ENCODE data around the gene PDZK1. TPM values are rescaled to one million over a fixed set of nuclear protein-coding genes. Genes with fewer than 3 reads are reported as not detected.
"Not testable (repeated sequence)": the region's sequence is repeated elsewhere in the genome, so short reads cannot be mapped to it uniquely, and the experiment has no call there.

PDZK1 gene
- total RNA-seq, 4 donors from 2014 or later, result 0.20 TPM; not detected in 3

GRCh38 chr1:145636237-145636636 lies 70.9 kb downstream of the PDZK1 start:
- WGBS, 2 donors, result 36 to 54% methylated on average over 1 of the region's 1 CpG
- H3K4me3 ChIP-seq; DNase-seq (ENCODE audit: low spot score in 2 of 2); H3K36me3 ChIP-seq; H3K27me3 ChIP-seq; H3K27ac ChIP-seq; H3K4me1 ChIP-seq; H3K9me3 ChIP-seq: not testable (repeated sequence)

- H3K4me1 ChIP-seq; H3K4me3 ChIP-seq; H3K27me3 ChIP-seq; H3K36me3 ChIP-seq; H3K27ac ChIP-seq; DNase-seq (ENCODE audit: low spot score in 2 of 2); H3K9me3 ChIP-seq: not testable (repeated sequence)
- no CpG with 5 or more reads among the region's 1 CpG for WGBS, 2 donors
Observed at GRCh38 chr1:145622177-145622576, 85.0 kb downstream of the PDZK1 start.

Other genes starting within 250 kb of the PDZK1 start
- gene GPR89A, start 99.4 kb downstream of the PDZK1 start, total RNA-seq, result 10 to 100 TPM; 20.4 to 51.6 (median 33.1) TPM
- gene CD160, start 12.1 kb upstream of the PDZK1 start, total RNA-seq, result under 1 TPM in 1 of 4 donors, not detected in 3; 0.21 TPM
- 10 to 100 TPM; 23.7 to 24.9 (median 23.8) TPM for gene RNF115, start 116.7 kb upstream of the PDZK1 start, total RNA-seq
- 10 to 100 TPM; 25.9 to 39.6 (median 37.8) TPM for gene POLR3C, start 116.8 kb upstream of the PDZK1 start, total RNA-seq
- 1 to 10 TPM; 2.7 to 8.4 (median 4.5) TPM for gene NUDT17, start 138.3 kb upstream of the PDZK1 start, total RNA-seq
- 10 to 100 TPM; 25.5 to 29.1 (median 26.3) TPM for gene PIAS3, start 151.7 kb upstream of the PDZK1 start, total RNA-seq
- 10 to 100 TPM in 1 of 4 donors, 1 to 10 TPM in 3; 2.7 to 11.2 (median 6.3) TPM for gene ANKRD35, start 178.5 kb upstream of the PDZK1 start, total RNA-seq
- gene ITGA10, start 202.7 kb upstream of the PDZK1 start, total RNA-seq, result 10 to 100 TPM; 29.4 to 42.9 (median 39.4) TPM
- 10 to 100 TPM; 27.9 to 35.2 (median 30.8) TPM for gene PEX11B, start 211.3 kb upstream of the PDZK1 start, total RNA-seq
- 100 to 1,000 TPM; 113 to 157 (median 129) TPM for gene RBM8A, start 220.1 kb upstream of the PDZK1 start, total RNA-seq